Stimulated activated naive B cell treated with anti-CD40 and anti-IgM and Interleukin-4, amounts not matched to agents 10 μg/mL and 1 μg/mL and 100 μg/mL, for 72 hours (primary cell): ENCODE results near the gene GABPB1.
"Not testable (repeated sequence)": the region's sequence is repeated elsewhere in the genome, so short reads cannot be mapped to it uniquely, and the experiment has no call there.

Source experiments
- ATAC-seq, 2 donors: fragments of 150-1000 bp; cut with Tn5 transposase; replicated peaks; 2 replicates each; pipeline ENCODE4 v1.10.0; 2021; ENCODE audit warnings: moderate library complexity in 1 of 2
- DNase-seq: peaks from one replicate; pipeline ENCODE4 v3.0.0; 2021
- H3K27ac Mint-ChIP-seq: one replicate; pipeline ENCODE4 v1.8.0; 2022; ENCODE audit warnings: mild to moderate bottlenecking, mixed read lengths
- H3K27me3 Mint-ChIP-seq, 2 donors: one replicate each; pipeline ENCODE4 v1.8.0; 2022; ENCODE audit warnings: mixed read lengths in 2 of 2
- H3K36me3 Mint-ChIP-seq, 2 donors: one replicate each; pipeline ENCODE4 v1.8.0; 2022; ENCODE audit warnings: mixed read lengths in 2 of 2, mild to moderate bottlenecking in 1 of 2
- H3K4me1 Mint-ChIP-seq, 2 donors: one replicate each; pipeline ENCODE4 v1.8.0; 2022; ENCODE audit warnings: mixed read lengths in 2 of 2, mild to moderate bottlenecking in 1 of 2
- H3K4me3 Mint-ChIP-seq, 2 donors: one replicate each; pipeline ENCODE4 v1.8.0; 2022; ENCODE audit warnings: mild to moderate bottlenecking in 2 of 2, mixed read lengths in 2 of 2, moderate library complexity in 1 of 2
- H3K9me3 Mint-ChIP-seq, 2 donors: one replicate each; pipeline ENCODE4 v1.8.0; 2022; ENCODE audit warnings: mixed read lengths in 2 of 2, mild to moderate bottlenecking in 1 of 2

GABPB1 gene

DNA sequence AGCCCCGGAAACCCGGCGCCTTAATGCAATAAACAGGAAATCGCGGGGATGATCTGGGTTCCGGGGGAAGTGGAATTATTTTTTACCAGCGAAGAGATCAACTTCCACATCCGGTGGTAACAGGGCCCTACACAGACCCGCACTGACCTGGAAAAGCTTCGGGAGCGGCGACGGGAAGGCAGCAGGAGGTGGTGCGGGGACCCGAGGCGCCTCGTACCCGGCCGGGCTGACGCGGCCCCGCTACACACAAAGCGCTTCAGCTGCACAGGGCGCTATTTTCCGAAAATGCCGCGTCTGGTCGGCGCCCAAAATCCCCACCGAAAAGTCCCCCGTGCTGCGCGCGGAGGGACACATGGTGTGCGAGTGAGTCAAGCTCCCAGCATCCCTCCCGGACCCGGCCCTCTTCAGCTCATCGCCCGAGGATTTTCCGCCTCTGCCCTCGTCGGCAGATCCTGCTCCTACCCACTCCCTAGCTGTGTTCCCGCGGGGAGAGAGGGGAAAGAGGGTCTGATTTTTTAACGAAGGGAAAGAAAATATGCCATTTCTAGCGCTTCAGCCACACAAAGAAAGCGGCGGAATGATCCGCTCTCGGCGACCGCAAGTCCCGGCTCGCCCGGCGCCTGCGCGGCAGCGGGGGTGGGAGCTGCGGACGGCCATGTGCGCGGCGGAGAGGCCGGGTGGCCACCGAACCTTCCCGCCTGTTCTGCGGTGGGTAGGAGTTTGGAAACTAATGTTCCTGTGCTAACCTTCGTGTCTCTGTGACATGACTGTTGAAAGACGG lies at the start of gene GABPB1:
TSS of gene GABPB1 (minus strand) at position 361 of the 781 bp plus-strand sequence. CDS start 45,400 bp downstream, outside the sequence.
- H3K9me3 Mint-ChIP-seq: peaks cover 0 to 3% of the 10 kb centered on the region in 2 donors
- H3K4me3 Mint-ChIP-seq: peak within 1 kb of the TSS; percentile 80 to 96
- H3K4me1 Mint-ChIP-seq: peaks cover 27 to 42% of the 10 kb centered on the region in 2 donors

DNA sequence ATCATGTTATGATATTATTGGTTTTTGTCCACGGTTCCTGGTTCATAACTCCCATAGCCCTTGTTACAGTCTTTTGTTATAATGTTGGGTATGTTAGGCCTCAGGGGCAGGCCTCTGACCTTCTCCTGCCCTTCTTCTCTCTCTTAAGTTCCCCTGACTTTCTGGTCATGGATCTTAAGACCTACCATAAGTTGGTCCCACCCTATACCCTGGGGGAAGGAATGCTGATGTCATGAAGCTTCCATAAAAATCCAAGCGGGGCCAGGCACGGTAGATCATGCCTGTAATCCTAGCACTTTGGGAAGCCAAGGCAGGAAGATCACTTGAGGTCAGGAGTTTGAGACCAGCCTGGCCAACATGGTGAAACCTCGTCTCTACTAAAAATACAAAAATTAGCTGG lies 36.6 kb upstream of the GABPB1 start:
- Mint-ChIP-seq H3K4me1 (peaks cover 11 to 28% of the 10 kb centered on the region in 2 donors), H3K27ac (peak overlapping the region; percentile 5)
- H3K27me3 Mint-ChIP-seq, H3K36me3 Mint-ChIP-seq, ATAC-seq, H3K4me3 Mint-ChIP-seq, H3K9me3 Mint-ChIP-seq, DNase-seq: not testable (repeated sequence)

More for the DNA sequence above, at the start of gene GABPB1:
- DNase-seq (peak; percentile 89), ATAC-seq (peak; percentile 64 to 68)
- peak within 1 kb of the TSS; percentile 98 for H3K27ac Mint-ChIP-seq
- H3K36me3 Mint-ChIP-seq: peaks cover 28 to 58% of the 10 kb centered on the region in 2 donors
- H3K27me3 Mint-ChIP-seq: no peaks in the 10 kb centered on the region

DNA sequence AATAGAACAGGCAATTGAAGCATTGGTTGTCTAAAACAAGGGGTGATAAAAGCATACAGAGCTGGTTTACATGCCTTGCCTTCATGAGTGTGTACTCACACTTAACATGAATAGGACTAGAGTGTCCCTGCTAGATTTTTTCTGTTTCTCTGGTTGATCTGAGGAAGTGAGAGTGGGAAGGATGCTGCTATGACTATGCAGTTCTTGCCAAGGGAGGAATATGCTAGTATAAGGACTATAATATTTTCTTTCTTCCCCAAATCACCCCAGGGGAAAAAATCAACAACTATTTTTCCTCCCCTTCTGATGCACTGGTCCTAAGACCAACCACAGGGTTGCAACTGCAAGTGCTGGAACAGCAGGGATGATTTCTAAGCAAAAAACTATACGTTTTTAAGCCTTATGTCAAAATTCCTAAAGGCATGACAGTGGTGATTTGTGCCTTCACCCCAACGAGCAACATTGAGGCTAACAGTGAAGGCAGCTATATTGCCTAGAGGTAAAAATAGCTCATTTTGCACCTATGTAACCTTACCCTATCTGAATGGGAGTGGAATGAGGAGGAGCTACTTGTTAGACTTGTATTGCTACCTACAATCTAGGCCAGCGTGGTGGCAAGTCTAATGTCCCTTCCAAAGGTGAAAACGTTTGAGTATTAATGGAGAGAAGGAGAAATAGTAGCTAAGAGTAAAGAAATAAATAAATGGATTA lies 35.7 kb upstream of the GABPB1 start:
- Mint-ChIP-seq H3K36me3 (no peaks in the 10 kb centered on the region), H3K4me1 (peaks cover 12 to 31% of the 10 kb centered on the region in 2 donors), H3K27ac (peak overlapping the region; percentile 70), H3K27me3 (no peaks in the 10 kb centered on the region), H3K9me3 (no peaks in the 10 kb centered on the region), H3K4me3 (peak overlapping the region in 1 of 2 donors; percentile 43)
- ATAC-seq: peak; percentile 91 to 96
- peak; percentile 18 for DNase-seq

DNA sequence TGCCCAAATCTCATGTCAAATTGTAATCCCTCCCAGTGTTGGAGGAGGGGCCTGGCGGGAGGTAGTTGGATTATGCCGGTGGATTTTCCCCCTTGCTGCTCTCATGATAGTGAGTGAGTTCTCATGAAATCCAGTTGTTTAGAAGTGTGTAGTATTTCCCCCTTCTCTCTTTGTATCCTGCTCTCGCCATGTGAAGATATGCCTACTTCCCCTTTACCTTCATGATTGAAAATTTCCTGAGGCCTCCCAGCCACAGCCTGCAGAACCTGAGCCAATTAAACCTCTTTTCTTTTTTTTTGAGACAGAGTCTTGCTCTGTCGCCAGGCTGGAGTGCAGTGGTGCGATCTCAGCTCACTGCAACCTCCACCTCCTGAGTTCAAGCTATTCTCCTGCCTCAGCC lies 27.4 kb upstream of the GABPB1 start:
- not testable (repeated sequence) for H3K9me3 Mint-ChIP-seq, H3K36me3 Mint-ChIP-seq, H3K27me3 Mint-ChIP-seq
- Mint-ChIP-seq H3K4me1 (peaks cover 17 to 35% of the 10 kb centered on the region in 2 donors), H3K4me3 (peak overlapping the region in 1 of 2 donors; percentile 62), H3K27ac (peak overlapping the region; percentile 77)
- DNase-seq: peak; percentile 6
- peak; percentile 31 to 38 for ATAC-seq

DNA sequence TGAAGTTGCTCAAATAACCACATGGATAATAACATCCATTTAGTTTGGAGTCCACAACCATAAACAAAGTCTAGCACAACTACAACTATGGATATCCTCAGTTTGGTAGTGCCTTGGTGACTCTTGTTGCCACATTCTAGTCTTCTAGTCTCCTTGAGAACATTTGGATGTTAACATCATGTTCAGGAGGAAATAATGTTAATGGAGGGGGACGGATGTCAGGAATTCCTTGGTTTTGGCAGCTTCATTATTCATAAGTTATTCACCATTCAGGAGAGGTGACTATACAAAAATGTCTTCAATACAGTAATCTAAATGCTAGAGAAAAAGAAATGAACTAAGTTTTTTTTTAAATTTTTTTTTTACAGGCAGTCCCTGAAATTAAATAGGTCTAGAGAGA lies 26.4 kb upstream of the GABPB1 start:
- no peak overlapping the region for H3K4me3 Mint-ChIP-seq
- H3K27me3 Mint-ChIP-seq: no peaks in the 10 kb centered on the region
- H3K27ac Mint-ChIP-seq: no peak overlapping the region
- no peak for DNase-seq
- ATAC-seq: no peak
- no peaks in the 10 kb centered on the region for H3K36me3 Mint-ChIP-seq
- H3K4me1 Mint-ChIP-seq: peaks cover 16 to 34% of the 10 kb centered on the region in 2 donors
- no peaks in the 10 kb centered on the region for H3K9me3 Mint-ChIP-seq

DNA sequence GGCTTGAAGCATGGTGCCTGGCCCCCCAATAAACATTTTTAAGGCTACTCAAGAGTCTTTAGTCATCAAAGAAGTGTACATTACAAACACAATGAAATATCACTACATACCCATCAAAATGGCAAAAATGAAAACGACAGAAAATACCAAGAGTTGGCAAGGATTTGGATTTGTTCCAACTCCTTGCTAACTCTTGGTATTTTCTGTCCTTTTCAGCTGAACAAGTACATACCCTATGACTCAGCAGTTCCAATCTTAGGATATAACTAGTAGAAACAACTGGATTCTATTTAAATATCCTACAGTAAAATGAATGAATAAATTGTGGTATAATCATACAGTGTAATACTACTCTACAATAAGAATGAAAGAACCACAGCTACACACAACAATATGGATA lies 25.1 kb upstream of the GABPB1 start:
- H3K36me3 Mint-ChIP-seq: no peaks in the 10 kb centered on the region
- no peaks in the 10 kb centered on the region for H3K27me3 Mint-ChIP-seq
- peaks cover 16 to 32% of the 10 kb centered on the region in 2 donors for H3K4me1 Mint-ChIP-seq
- DNase-seq (no peak), ATAC-seq (no peak)
- H3K9me3 Mint-ChIP-seq: no peaks in the 10 kb centered on the region
- no peak overlapping the region for H3K4me3 Mint-ChIP-seq
- no peak overlapping the region for H3K27ac Mint-ChIP-seq

DNA sequence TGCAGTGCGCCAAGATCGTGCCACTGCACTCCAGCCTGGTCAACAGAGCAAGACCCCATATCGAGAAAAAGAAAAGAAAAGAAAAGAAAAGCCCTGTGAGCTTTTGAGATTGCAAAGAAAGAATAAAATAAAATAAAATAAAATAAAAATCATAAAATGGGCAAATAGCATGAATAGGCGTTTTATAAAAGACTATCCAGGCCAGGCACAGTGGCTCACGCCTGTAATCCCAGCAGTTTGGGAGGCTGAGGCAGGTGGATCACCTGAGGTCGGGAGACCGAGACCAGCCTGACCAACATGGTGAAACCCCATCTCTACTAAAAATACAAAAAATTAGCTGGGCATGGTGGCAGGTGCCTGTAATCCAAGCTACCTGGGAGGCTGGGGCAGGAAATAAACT lies 24.4 kb upstream of the GABPB1 start:
- not testable (repeated sequence) for DNase-seq, H3K27me3 Mint-ChIP-seq, H3K4me3 Mint-ChIP-seq, H3K9me3 Mint-ChIP-seq, ATAC-seq, H3K27ac Mint-ChIP-seq, H3K36me3 Mint-ChIP-seq
- peaks cover 16 to 32% of the 10 kb centered on the region in 2 donors for H3K4me1 Mint-ChIP-seq

DNA sequence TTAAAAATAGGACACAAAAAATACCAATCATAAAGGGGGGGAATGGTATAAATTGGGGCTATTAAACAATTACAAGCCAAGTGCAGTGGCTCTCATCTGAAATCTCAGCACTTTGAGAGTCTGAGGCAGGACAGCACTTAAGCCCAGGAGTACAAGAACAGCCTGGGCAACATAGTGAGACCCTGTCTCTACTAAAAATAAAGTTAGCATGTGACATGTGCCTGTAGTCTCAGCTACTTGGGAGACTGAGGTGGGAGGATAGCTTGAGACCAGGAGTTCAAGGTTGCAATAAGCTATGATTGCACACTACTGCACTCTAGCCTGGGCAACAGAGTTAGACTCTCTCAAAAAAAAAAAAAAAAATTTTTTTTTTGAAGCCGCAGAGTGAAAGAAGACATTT lies 23.8 kb upstream of the GABPB1 start:
- Mint-ChIP-seq H3K27me3 (no peaks in the 10 kb centered on the region), H3K4me3 (peak overlapping the region; percentile 4 to 23), H3K4me1 (peaks cover 16 to 32% of the 10 kb centered on the region in 2 donors), H3K9me3 (no peaks in the 10 kb centered on the region), H3K36me3 (no peaks in the 10 kb centered on the region), H3K27ac (peak overlapping the region; percentile 80)
- DNase-seq (no peak), ATAC-seq (no peak)

DNA sequence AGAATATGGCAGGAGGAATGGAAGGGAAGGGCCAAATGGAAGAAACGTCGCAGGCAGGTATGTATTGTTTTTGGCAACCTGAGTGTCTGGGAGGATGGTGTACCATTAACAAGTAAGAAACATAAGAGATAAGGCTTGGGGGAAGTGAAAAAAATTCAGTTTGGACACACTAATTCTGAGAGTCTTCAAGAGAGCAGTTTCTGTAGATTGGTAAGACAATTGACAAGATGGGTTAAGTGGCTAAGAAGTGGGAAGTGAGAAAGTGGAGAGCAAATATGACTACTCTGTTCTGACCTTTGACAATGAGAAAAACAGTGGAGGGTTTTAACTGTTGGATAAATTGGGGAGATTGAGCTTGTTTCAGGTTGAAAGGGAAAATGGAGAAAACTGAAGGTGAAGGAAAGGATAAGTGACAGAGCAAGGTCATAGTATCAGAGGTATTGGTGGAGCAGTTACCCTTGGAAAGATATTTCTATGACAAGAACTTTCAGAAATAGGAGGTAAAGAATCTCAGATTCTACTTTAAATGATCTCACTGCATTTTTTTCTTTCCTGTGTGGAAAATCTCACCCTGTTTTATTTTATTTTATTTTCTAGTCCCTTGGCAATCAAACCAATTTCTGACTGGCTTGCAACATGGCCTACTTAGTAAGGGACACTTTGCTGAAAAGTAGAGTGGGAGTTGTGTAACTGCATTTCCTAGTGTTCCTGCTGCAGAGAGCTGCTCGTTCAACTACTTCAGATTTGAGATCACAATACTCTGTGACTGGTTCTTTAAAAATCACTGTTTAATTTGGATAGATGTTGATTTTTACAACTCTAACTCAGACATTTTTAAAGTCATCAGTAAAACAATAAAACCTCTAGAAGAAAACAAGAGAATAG lies 23.1 kb upstream of the GABPB1 start:
- Mint-ChIP-seq H3K27me3 (no peaks in the 10 kb centered on the region), H3K4me3 (peak overlapping the region; percentile 57 to 64), H3K9me3 (no peaks in the 10 kb centered on the region), H3K27ac (peak overlapping the region; percentile 80), H3K36me3 (no peaks in the 10 kb centered on the region), H3K4me1 (peaks cover 16 to 32% of the 10 kb centered on the region in 2 donors)
- DNase-seq (peak; percentile 6), ATAC-seq (peak; percentile 98 to 99)

DNA sequence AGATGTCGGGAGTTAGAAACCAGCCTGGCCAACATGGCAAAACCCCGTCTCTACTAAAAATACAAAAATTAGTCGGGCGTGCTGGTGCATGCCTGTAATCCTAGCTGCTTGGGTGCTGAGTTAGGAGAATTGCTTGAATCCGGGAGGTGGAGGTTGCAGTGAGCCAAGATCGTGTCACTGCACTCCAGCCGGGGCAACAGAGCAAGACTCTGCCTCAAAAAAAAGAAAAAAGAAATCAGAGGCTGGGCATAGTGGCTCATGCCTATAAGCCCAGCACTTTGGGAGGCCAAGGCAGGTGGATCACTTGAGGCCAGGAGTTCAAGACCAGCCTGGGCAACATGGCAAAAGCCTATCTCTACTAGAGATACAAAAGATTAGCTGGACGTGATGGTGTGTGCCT lies 14.6 kb upstream of the GABPB1 start:
- not testable (repeated sequence) for DNase-seq, H3K27me3 Mint-ChIP-seq, ATAC-seq, H3K4me3 Mint-ChIP-seq, H3K9me3 Mint-ChIP-seq, H3K27ac Mint-ChIP-seq
- Mint-ChIP-seq H3K36me3 (peaks cover 17 to 23% of the 10 kb centered on the region in 2 donors), H3K4me1 (peaks cover 5 to 20% of the 10 kb centered on the region in 2 donors)

DNA sequence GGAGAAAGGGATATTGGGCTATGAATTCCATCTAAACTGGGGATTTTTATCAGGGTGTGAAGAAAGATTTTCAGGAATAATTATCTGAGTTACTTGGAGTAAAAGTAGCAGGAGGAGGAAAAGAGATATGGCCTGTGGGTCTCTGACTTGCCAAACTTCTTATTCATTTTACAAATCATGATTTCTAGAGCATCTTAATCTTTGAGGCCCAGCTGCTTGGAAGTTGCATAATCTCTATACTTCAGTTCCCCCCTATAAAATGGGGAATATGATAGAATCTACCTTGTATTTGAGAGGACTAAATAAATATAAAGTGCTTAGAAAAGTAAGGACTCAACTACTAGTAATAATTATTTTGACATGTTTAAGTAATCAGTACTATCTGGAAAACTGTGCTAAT lies 11.0 kb upstream of the GABPB1 start:
- H3K27me3 Mint-ChIP-seq: no peaks in the 10 kb centered on the region
- H3K4me1 Mint-ChIP-seq: peaks cover 14 to 42% of the 10 kb centered on the region in 2 donors
- DNase-seq: no peak
- H3K36me3 Mint-ChIP-seq: peaks cover 29 to 37% of the 10 kb centered on the region in 2 donors
- no peak for ATAC-seq
- H3K27ac Mint-ChIP-seq: peak overlapping the region; percentile 90
- no peaks in the 10 kb centered on the region for H3K9me3 Mint-ChIP-seq
- H3K4me3 Mint-ChIP-seq: peak overlapping the region in 1 of 2 donors; percentile 28

DNA sequence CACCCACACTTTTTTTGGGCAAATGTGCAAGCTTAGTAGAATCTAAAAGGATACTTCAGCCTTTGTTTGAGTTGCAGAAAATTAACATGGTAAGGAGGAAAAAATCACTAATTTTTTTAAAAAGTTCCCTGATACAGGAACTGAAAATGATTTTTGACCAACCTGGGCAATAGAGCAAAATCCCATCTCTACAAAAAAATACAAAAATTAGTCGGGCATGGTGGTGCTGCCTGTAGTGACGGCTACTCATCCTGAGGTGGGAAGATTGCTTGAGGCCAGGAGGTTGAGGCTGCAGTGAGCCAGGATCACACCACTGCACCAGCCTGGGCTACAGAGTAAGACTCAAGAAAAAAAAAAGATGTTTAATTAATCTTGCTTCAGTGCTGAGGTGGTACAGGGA lies 10.6 kb upstream of the GABPB1 start:
- ATAC-seq: peak; percentile 88 to 92
- Mint-ChIP-seq H3K36me3 (peaks cover 29 to 38% of the 10 kb centered on the region in 2 donors), H3K4me3 (peak overlapping the region in 1 of 2 donors; percentile 28), H3K9me3 (no peaks in the 10 kb centered on the region), H3K4me1 (peaks cover 14 to 42% of the 10 kb centered on the region in 2 donors), H3K27ac (peak overlapping the region; percentile 90), H3K27me3 (no peaks in the 10 kb centered on the region)
- no peak for DNase-seq

DNA sequence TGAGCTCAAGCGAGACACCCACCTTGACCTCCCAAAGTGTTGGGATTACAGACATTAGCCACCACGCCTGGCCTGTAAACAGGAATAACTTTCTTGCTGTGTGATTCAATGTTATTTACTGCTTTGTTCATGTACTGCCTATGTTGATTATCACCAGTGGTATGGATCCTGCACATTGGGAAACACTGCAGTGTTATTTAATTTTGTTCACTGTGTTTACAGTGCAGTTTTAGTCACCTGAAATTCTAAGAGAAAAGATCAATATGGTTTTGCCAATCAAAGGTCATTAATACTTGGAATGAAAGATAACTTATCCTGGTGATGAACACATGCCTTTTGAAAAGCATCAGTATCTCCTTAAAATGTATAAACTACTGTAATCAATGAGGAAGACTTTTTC lies 8.6 kb upstream of the GABPB1 start:
- Mint-ChIP-seq H3K36me3 (peaks cover 30 to 46% of the 10 kb centered on the region in 2 donors), H3K27ac (no peak overlapping the region), H3K27me3 (no peaks in the 10 kb centered on the region), H3K4me3 (no peak overlapping the region), H3K4me1 (peaks cover 14 to 42% of the 10 kb centered on the region in 2 donors), H3K9me3 (no peaks in the 10 kb centered on the region)
- ATAC-seq (no peak), DNase-seq (no peak)

DNA sequence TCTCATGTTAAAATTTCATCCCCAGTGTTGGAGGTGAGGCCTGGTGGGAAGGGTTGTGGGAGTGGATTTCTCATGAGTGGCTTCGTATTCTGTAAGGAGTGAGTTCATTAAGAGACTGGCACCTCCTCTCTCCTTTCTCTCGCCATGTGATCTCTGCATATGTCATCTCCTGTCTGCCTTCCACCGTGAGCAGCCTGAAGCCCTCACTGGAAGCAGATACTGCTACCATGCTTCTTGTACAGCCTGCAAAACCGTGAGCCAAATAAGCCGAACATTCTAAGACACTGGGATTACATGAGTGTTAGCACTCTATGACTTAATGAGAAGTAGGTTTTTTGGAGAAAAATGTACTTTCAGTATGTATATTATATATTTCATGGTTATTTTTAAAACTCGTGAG lies 6.8 kb upstream of the GABPB1 start:
- no peak for ATAC-seq
- peaks cover 0 to 3% of the 10 kb centered on the region in 2 donors for H3K9me3 Mint-ChIP-seq
- peaks cover 40 to 57% of the 10 kb centered on the region in 2 donors for H3K36me3 Mint-ChIP-seq
- H3K4me3 Mint-ChIP-seq: no peak overlapping the region
- H3K4me1 Mint-ChIP-seq: peaks cover 23 to 57% of the 10 kb centered on the region in 2 donors
- no peaks in the 10 kb centered on the region for H3K27me3 Mint-ChIP-seq
- DNase-seq: no peak
- peak overlapping the region; percentile 72 for H3K27ac Mint-ChIP-seq
